ENCODE data around the gene LRRC37A3.
"Not testable (repeated sequence)": the region's sequence is repeated elsewhere in the genome, so short reads cannot be mapped to it uniquely, and the experiment has no call there.

The LRRC37A3 gene

GRCh38 chr17:64834060-64834459, 85.2 kb downstream of the LRRC37A3 start:
- not testable (repeated sequence) for DNase-seq (ENCODE audit: low read depth)

GRCh38 chr17:64830631-64831040, 88.6 kb downstream of the LRRC37A3 start:
- not testable (repeated sequence) for DNase-seq (ENCODE audit: low read depth)

- not testable (repeated sequence) for DNase-seq (ENCODE audit: low read depth)
These were observed 89.3 kb downstream of the LRRC37A3 start for GRCh38 chr17:64829824-64830630.

- DNase-seq (ENCODE audit: low read depth): not testable (repeated sequence)
These were observed 90.2 kb downstream of the LRRC37A3 start for GRCh38 chr17:64829068-64829467.

- DNase-seq (ENCODE audit: low read depth): not testable (repeated sequence)
These were observed 100.4 kb downstream of the LRRC37A3 start for GRCh38 chr17:64818904-64819303.

- not testable (repeated sequence) for DNase-seq (ENCODE audit: low read depth)
These were observed 103.5 kb downstream of the LRRC37A3 start for GRCh38 chr17:64815833-64816198.

- not testable (repeated sequence) for DNase-seq (ENCODE audit: low read depth)
These were observed 104.1 kb downstream of the LRRC37A3 start for GRCh38 chr17:64814993-64815832.

GRCh38 chr17:64808178-64808977, 110.9 kb downstream of the LRRC37A3 start:
- DNase-seq (ENCODE audit: low read depth): peak; percentile 20
